Measurements from ENCODE around the gene ARHGEF4.

ARHGEF4 gene

GRCh38 chr2:130834931-130835765, 1.6 kb upstream of the ARHGEF4 start:
- no peak for DNase-seq (ENCODE audit: low read depth)

GRCh38 chr2:130835766-130836015, 1.0 kb upstream of the ARHGEF4 start:
- no peak for DNase-seq (ENCODE audit: low read depth)

GRCh38 chr2:130837175-130837810, 579 bp downstream of the ARHGEF4 start:
- no peak for DNase-seq (ENCODE audit: low read depth)

- DNase-seq (ENCODE audit: low read depth): no peak
Measured at GRCh38 chr2:130837811-130838565, 1.3 kb downstream of the ARHGEF4 start.

GRCh38 chr2:130839011-130839780, 2.5 kb downstream of the ARHGEF4 start:
- DNase-seq (ENCODE audit: low read depth): no peak

- DNase-seq (ENCODE audit: low read depth): no peak
Measured at GRCh38 chr2:130840506-130840905, 3.8 kb downstream of the ARHGEF4 start.

- no peak for DNase-seq (ENCODE audit: low read depth)
Measured at GRCh38 chr2:130841741-130842365, 5.1 kb downstream of the ARHGEF4 start.

GRCh38 chr2:130842770-130843169, 6.1 kb downstream of the ARHGEF4 start:
- no peak for DNase-seq (ENCODE audit: low read depth)

- DNase-seq (ENCODE audit: low read depth): no peak
Measured at GRCh38 chr2:130843321-130843985, 6.7 kb downstream of the ARHGEF4 start.

GRCh38 chr2:130844161-130844560, 7.4 kb downstream of the ARHGEF4 start:
- no peak for DNase-seq (ENCODE audit: low read depth)

GRCh38 chr2:130845505-130846085, 8.9 kb downstream of the ARHGEF4 start:
- DNase-seq (ENCODE audit: low read depth): no peak

GRCh38 chr2:130846233-130846632, 9.5 kb downstream of the ARHGEF4 start:
- DNase-seq (ENCODE audit: low read depth): no peak

- no peak for DNase-seq (ENCODE audit: low read depth)
Measured at GRCh38 chr2:130846686-130847375, 10.1 kb downstream of the ARHGEF4 start.

- no peak for DNase-seq (ENCODE audit: low read depth)
Measured at GRCh38 chr2:130847776-130848525, 11.2 kb downstream of the ARHGEF4 start.

GRCh38 chr2:130848526-130849210, 12.0 kb downstream of the ARHGEF4 start:
- DNase-seq (ENCODE audit: low read depth): no peak

- DNase-seq (ENCODE audit: low read depth): no peak
Measured at GRCh38 chr2:130849896-130850787, 13.4 kb downstream of the ARHGEF4 start.

- no peak for DNase-seq (ENCODE audit: low read depth)
Measured at GRCh38 chr2:130850788-130851623, 14.3 kb downstream of the ARHGEF4 start.
